ENCODE data around the gene ZFYVE9.

DNA sequence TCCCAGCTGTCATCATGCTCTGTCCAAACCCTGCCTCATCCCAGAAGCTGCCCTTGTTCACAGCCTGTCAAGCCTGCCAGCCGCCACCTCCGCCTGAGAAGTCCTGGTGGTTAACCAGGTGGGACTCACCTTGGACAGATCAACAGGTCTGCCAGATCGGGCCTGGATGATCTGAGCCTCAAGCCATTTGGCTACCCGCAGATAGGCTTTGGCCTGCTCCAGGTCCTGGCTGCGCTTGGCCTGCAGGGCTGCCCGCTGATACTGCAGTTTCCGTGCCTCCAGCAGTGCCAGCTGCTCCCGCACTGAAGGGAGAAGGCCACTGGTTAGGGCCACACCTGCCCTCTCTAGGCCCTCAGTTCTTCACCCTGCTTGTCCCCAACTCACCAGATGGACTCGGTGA is 215.5 kb downstream of the ZFYVE9 start:
- TF ChIP-seq, protein P1, sequence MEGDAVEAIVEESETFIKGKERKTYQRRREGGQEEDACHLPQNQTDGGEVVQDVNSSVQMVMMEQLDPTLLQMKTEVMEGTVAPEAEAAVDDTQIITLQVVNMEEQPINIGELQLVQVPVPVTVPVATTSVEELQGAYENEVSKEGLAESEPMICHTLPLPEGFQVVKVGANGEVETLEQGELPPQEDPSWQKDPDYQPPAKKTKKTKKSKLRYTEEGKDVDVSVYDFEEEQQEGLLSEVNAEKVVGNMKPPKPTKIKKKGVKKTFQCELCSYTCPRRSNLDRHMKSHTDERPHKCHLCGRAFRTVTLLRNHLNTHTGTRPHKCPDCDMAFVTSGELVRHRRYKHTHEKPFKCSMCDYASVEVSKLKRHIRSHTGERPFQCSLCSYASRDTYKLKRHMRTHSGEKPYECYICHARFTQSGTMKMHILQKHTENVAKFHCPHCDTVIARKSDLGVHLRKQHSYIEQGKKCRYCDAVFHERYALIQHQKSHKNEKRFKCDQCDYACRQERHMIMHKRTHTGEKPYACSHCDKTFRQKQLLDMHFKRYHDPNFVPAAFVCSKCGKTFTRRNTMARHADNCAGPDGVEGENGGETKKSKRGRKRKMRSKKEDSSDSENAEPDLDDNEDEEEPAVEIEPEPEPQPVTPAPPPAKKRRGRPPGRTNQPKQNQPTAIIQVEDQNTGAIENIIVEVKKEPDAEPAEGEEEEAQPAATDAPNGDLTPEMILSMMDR (CRISPR knock-in tag; IDR thresholded peaks at IDR 0.05), result no peak
- no peak for TF ChIP-seq SCMH1 (CRISPR knock-in tag; IDR thresholded peaks at IDR 0.05; ENCODE audit: borderline replicate concordance)
- TF ChIP-seq SMC3 (IDR thresholded peaks at IDR 0.05; ENCODE audit: low read length), result no peak
- TF ChIP-seq ZNF589 (CRISPR knock-in tag; conservative IDR thresholded peaks at IDR 0.05), result no peak
- TF ChIP-seq, protein P2, sequence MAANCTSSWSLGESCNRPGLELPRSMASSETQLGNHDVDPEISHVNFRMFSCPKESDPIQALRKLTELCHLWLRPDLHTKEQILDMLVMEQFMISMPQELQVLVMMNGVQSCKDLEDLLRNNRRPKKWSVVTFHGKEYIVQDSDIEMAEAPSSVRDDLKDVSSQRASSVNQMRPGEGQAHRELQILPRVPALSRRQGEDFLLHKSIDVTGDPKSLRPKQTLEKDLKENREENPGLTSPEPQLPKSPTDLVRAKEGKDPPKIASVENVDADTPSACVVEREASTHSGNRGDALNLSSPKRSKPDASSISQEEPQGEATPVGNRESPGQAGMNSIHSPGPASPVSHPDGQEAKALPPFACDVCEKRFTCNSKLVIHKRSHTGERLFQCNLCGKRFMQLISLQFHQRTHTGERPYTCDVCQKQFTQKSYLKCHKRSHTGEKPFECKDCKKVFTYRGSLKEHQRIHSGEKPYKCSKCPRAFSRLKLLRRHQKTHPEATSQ (CRISPR knock-in tag; IDR thresholded peaks at IDR 0.05; ENCODE audit: borderline replicate concordance), result no peak
- TF ChIP-seq, protein P3, sequence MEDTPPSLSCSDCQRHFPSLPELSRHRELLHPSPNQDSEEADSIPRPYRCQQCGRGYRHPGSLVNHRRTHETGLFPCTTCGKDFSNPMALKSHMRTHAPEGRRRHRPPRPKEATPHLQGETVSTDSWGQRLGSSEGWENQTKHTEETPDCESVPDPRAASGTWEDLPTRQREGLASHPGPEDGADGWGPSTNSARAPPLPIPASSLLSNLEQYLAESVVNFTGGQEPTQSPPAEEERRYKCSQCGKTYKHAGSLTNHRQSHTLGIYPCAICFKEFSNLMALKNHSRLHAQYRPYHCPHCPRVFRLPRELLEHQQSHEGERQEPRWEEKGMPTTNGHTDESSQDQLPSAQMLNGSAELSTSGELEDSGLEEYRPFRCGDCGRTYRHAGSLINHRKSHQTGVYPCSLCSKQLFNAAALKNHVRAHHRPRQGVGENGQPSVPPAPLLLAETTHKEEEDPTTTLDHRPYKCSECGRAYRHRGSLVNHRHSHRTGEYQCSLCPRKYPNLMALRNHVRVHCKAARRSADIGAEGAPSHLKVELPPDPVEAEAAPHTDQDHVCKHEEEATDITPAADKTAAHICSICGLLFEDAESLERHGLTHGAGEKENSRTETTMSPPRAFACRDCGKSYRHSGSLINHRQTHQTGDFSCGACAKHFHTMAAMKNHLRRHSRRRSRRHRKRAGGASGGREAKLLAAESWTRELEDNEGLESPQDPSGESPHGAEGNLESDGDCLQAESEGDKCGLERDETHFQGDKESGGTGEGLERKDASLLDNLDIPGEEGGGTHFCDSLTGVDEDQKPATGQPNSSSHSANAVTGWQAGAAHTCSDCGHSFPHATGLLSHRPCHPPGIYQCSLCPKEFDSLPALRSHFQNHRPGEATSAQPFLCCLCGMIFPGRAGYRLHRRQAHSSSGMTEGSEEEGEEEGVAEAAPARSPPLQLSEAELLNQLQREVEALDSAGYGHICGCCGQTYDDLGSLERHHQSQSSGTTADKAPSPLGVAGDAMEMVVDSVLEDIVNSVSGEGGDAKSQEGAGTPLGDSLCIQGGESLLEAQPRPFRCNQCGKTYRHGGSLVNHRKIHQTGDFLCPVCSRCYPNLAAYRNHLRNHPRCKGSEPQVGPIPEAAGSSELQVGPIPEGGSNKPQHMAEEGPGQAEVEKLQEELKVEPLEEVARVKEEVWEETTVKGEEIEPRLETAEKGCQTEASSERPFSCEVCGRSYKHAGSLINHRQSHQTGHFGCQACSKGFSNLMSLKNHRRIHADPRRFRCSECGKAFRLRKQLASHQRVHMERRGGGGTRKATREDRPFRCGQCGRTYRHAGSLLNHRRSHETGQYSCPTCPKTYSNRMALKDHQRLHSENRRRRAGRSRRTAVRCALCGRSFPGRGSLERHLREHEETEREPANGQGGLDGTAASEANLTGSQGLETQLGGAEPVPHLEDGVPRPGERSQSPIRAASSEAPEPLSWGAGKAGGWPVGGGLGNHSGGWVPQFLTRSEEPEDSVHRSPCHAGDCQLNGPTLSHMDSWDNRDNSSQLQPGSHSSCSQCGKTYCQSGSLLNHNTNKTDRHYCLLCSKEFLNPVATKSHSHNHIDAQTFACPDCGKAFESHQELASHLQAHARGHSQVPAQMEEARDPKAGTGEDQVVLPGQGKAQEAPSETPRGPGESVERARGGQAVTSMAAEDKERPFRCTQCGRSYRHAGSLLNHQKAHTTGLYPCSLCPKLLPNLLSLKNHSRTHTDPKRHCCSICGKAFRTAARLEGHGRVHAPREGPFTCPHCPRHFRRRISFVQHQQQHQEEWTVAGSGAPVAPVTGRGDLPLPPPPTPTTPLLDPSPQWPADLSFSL (CRISPR knock-in tag; IDR thresholded peaks at IDR 0.05), result no peak
- no peak for TF ChIP-seq XRCC5 (optimal IDR thresholded peaks at IDR 0.05; ENCODE audit: low read length)
- no peak for TF ChIP-seq KDM3A (CRISPR knock-in tag; IDR thresholded peaks at IDR 0.05; ENCODE audit: low read depth)
- no peak for TF ChIP-seq DPF2 (CRISPR knock-in tag; IDR thresholded peaks at IDR 0.05; ENCODE audit: borderline replicate concordance, low read depth)
- TF ChIP-seq HNF4G (IDR thresholded peaks at IDR 0.05; ENCODE audit: borderline replicate concordance, low read depth, low read length), result no peak
- TF ChIP-seq HNF4G (CRISPR knock-in tag; IDR thresholded peaks at IDR 0.05; ENCODE audit: borderline replicate concordance, low read depth), result no peak
- no peak for TF ChIP-seq ZNF652 (CRISPR knock-in tag; IDR thresholded peaks at IDR 0.05; ENCODE audit: borderline replicate concordance, low read depth)
- no peak for TF ChIP-seq REPIN1 (CRISPR knock-in tag; IDR thresholded peaks at IDR 0.05; ENCODE audit: borderline replicate concordance, low read depth)
- TF ChIP-seq, protein P4, sequence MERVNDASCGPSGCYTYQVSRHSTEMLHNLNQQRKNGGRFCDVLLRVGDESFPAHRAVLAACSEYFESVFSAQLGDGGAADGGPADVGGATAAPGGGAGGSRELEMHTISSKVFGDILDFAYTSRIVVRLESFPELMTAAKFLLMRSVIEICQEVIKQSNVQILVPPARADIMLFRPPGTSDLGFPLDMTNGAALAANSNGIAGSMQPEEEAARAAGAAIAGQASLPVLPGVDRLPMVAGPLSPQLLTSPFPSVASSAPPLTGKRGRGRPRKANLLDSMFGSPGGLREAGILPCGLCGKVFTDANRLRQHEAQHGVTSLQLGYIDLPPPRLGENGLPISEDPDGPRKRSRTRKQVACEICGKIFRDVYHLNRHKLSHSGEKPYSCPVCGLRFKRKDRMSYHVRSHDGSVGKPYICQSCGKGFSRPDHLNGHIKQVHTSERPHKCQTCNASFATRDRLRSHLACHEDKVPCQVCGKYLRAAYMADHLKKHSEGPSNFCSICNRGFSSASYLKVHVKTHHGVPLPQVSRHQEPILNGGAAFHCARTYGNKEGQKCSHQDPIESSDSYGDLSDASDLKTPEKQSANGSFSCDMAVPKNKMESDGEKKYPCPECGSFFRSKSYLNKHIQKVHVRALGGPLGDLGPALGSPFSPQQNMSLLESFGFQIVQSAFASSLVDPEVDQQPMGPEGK (CRISPR knock-in tag; IDR thresholded peaks at IDR 0.05), result no peak

Measured in HepG2 (cell line).